ENCODE measurements around the gene GSTM4. TPM values are rescaled to one million over a fixed set of nuclear protein-coding genes. Genes with fewer than 3 reads are reported as not detected.

The GSTM4 gene
- total RNA-seq, 4 donors from 2014 or later = 16.3 to 47.0 (median 35.2) TPM

- Histone ChIP-seq H3K27ac (no peak overlapping the region), H3K27me3 (no peaks in the 10 kb centered on the region), H3K4me1 (peaks cover 0 to 31% (median 5%) of the 10 kb centered on the region in 4 donors), H3K9me3 (no peaks in the 10 kb centered on the region), H3K36me3 (peaks cover 0 to 11% (median 0%) of the 10 kb centered on the region in 3 donors), H3K4me3 (no peak overlapping the region)
- TF ChIP-seq POLR2A (IDR thresholded peaks at IDR 0.05) (no peak), CTCF (IDR thresholded peaks at IDR 0.05) (no peak), EP300 (IDR thresholded peaks at IDR 0.05) (no peak)
- DNase-seq (ENCODE audit: low spot score in 2 of 2) = no peak
- 47 to 54% methylated on average over 2 of the region's 2 CpGs for whole genome bisulfite sequencing, 2 donors
These were observed 2.6 kb upstream of the GSTM4 start for GRCh38 chr1:109653306-109653705.

GRCh38 chr1:109654519-109654918 lies 1.4 kb upstream of the GSTM4 start:
- Histone ChIP-seq H3K4me1 (peaks cover 0 to 25% (median 5%) of the 10 kb centered on the region in 4 donors), H3K36me3 (peaks cover 0 to 23% (median 0%) of the 10 kb centered on the region in 3 donors), H3K9me3 (no peaks in the 10 kb centered on the region), H3K27ac (no peak overlapping the region), H3K27me3 (no peaks in the 10 kb centered on the region), H3K4me3 (no peak overlapping the region)
- DNase-seq (ENCODE audit: low spot score in 2 of 2) = no peak
- no peak for TF ChIP-seq EP300 (IDR thresholded peaks at IDR 0.05)
- TF ChIP-seq CTCF (IDR thresholded peaks at IDR 0.05) = no peak
- no peak for TF ChIP-seq POLR2A (IDR thresholded peaks at IDR 0.05)
- 87 to 91% methylated on average over 12 of the region's 12 CpGs for WGBS, 2 donors

GRCh38 chr1:109657395-109657794 lies 1.5 kb downstream of the GSTM4 start:
- no peak for DNase-seq (ENCODE audit: low spot score in 2 of 2)
- WGBS, 2 donors = 87% methylated on average over 4 of the region's 4 CpGs
- H3K27me3 ChIP-seq = no peaks in the 10 kb centered on the region
- no peak overlapping the region for H3K27ac ChIP-seq
- no peak overlapping the region for H3K4me3 ChIP-seq
- peaks cover 0 to 24% (median 5%) of the 10 kb centered on the region in 4 donors for H3K4me1 ChIP-seq
- no peaks in the 10 kb centered on the region for H3K9me3 ChIP-seq
- TF ChIP-seq EP300 (IDR thresholded peaks at IDR 0.05) (no peak), CTCF (IDR thresholded peaks at IDR 0.05) (no peak), POLR2A (IDR thresholded peaks at IDR 0.05) (no peak)
- H3K36me3 ChIP-seq = peaks cover 0 to 43% (median 0%) of the 10 kb centered on the region in 3 donors

- 47 to 57% methylated on average over 7 of the region's 7 CpGs for WGBS, 2 donors
- Histone ChIP-seq H3K4me1 (peaks cover 0 to 24% (median 5%) of the 10 kb centered on the region in 4 donors), H3K27me3 (no peaks in the 10 kb centered on the region), H3K4me3 (no peak overlapping the region), H3K27ac (no peak overlapping the region), H3K9me3 (no peaks in the 10 kb centered on the region), H3K36me3 (peaks cover 0 to 43% (median 0%) of the 10 kb centered on the region in 3 donors)
- TF ChIP-seq EP300 (IDR thresholded peaks at IDR 0.05) = no peak
- DNase-seq (ENCODE audit: low spot score in 2 of 2) = no peak
These were observed 2.1 kb downstream of the GSTM4 start for GRCh38 chr1:109657970-109658369.

GRCh38 chr1:109658533-109659042 lies 2.7 kb downstream of the GSTM4 start:
- Histone ChIP-seq H3K4me3 (no peak overlapping the region), H3K27ac (no peak overlapping the region), H3K9me3 (no peaks in the 10 kb centered on the region), H3K4me1 (peaks cover 0 to 24% (median 5%) of the 10 kb centered on the region in 4 donors), H3K36me3 (peaks cover 0 to 43% (median 0%) of the 10 kb centered on the region in 3 donors), H3K27me3 (no peaks in the 10 kb centered on the region)
- TF ChIP-seq EP300 (IDR thresholded peaks at IDR 0.05) = no peak
- TF ChIP-seq CTCF (IDR thresholded peaks at IDR 0.05) = no peak
- TF ChIP-seq POLR2A (IDR thresholded peaks at IDR 0.05) = no peak
- no peak for DNase-seq (ENCODE audit: low spot score in 2 of 2)
- 45 to 62% methylated on average over 3 of the region's 3 CpGs for WGBS, 2 donors

Data from tibial nerve (tissue), 4 donors.